Ishikawa (cell line): ENCODE data around the gene LRRC28.
A peak's percentile ranks its signal among the peaks of the same experiment; 100 is the strongest.

Experiments
- CEBPB ChIP-seq: IDR thresholded peaks from 2 replicates; pipeline ENCODE4 v1.6.1; 2012
- CREB1 ChIP-seq: IDR thresholded peaks from 2 replicates; pipeline ENCODE4 v1.6.1; 2012; ENCODE audit warnings: low read depth
- EGR1 ChIP-seq: IDR thresholded peaks from 2 replicates; pipeline ENCODE4 v1.6.1; 2012
- EP300 ChIP-seq: IDR thresholded peaks from 2 replicates; pipeline ENCODE4 v1.6.1; 2012; ENCODE audit warnings: borderline replicate concordance
- FOXM1 ChIP-seq: IDR thresholded peaks from 2 replicates; pipeline ENCODE4 v1.6.1; 2012; ENCODE audit warnings: low read depth, borderline replicate concordance
- MAX ChIP-seq: IDR thresholded peaks from 2 replicates; pipeline ENCODE4 v1.6.1; 2012
- NFIC ChIP-seq: IDR thresholded peaks from 2 replicates; pipeline ENCODE4 v1.6.1; 2012
- RAD21 ChIP-seq: IDR thresholded peaks from 2 replicates; pipeline ENCODE4 v1.6.1; 2012; ENCODE audit warnings: low read depth
- REST ChIP-seq: IDR thresholded peaks from 2 replicates; pipeline ENCODE4 v1.6.1; 2012; ENCODE audit warnings: low read depth, mild to moderate bottlenecking
- TAF1 ChIP-seq: IDR thresholded peaks from 2 replicates; pipeline ENCODE4 v1.6.1; 2012; ENCODE audit warnings: low read depth, mild to moderate bottlenecking
- TCF12 ChIP-seq: IDR thresholded peaks from 2 replicates; pipeline ENCODE4 v1.6.1; 2012; ENCODE audit warnings: low read depth
- TEAD4 ChIP-seq: IDR thresholded peaks from 2 replicates; pipeline ENCODE4 v1.6.1; 2012
- USF1 ChIP-seq: IDR thresholded peaks from 2 replicates; pipeline ENCODE4 v1.6.1; 2012
- YY1 ChIP-seq: IDR thresholded peaks from 2 replicates; pipeline ENCODE4 v1.6.1; 2012; ENCODE audit warnings: low read depth
- ZBTB7A ChIP-seq: IDR thresholded peaks from 2 replicates; pipeline ENCODE4 v1.6.1; 2012; ENCODE audit warnings: low read depth

The LRRC28 gene

GRCh38 chr15:99322643-99323405 lies 71.5 kb downstream of the LRRC28 start:
- TF ChIP-seq REST (no peak), EP300 (no peak), RAD21 (no peak), CEBPB (no peak), NFIC (no peak)

GRCh38 chr15:99324082-99324620 lies 72.9 kb downstream of the LRRC28 start:
- TF ChIP-seq TAF1 (no peak), EP300 (peak; percentile 97), NFIC (peak; percentile 89), TCF12 (peak; percentile 96), EGR1 (peak; percentile 56; the same call in 1 of the 2 replicates), FOXM1 (peak; percentile 96), TEAD4 (peak; percentile 90), ZBTB7A (no peak), RAD21 (0 out of 2 replicates have a peak, but pooled peaks have one; percentile 3), CEBPB (peak; percentile 85), MAX (0 out of 2 replicates have a peak, but pooled peaks have one; percentile 16), REST (no peak), YY1 (no peak), CREB1 (0 out of 2 replicates have a peak, but pooled peaks have one; percentile 10), USF1 (no peak)

GRCh38 chr15:99324700-99325099 lies 73.4 kb downstream of the LRRC28 start:
- no peak for TF ChIP-seq TCF12
- TF ChIP-seq CEBPB = no peak
- TF ChIP-seq TAF1 = no peak
- TF ChIP-seq CREB1 = no peak
- TF ChIP-seq USF1 = no peak
- TF ChIP-seq RAD21 = no peak
- no peak for TF ChIP-seq REST
- no peak for TF ChIP-seq YY1
- no peak for TF ChIP-seq EP300
- TF ChIP-seq NFIC = no peak
- TF ChIP-seq EGR1 = no peak
- no peak for TF ChIP-seq MAX
- no peak for TF ChIP-seq TEAD4
- TF ChIP-seq ZBTB7A = no peak
- TF ChIP-seq FOXM1 = no peak

- no peak for TF ChIP-seq USF1
- no peak for TF ChIP-seq TAF1
- no peak for TF ChIP-seq NFIC
- TF ChIP-seq TCF12 = no peak
- TF ChIP-seq REST = no peak
Observed at GRCh38 chr15:99326235-99326634, 75.0 kb downstream of the LRRC28 start.
